ENCODE data around the gene NTM. TPM values are rescaled to one million over a fixed set of nuclear protein-coding genes. Genes with fewer than 3 reads are reported as not detected.

NTM gene
- total and polyA plus RNA-seq, 2 of the 8 experiments (the other 6 are each of a cell fraction or from before 2014, with no cell fraction given) = 13.4 to 20.0 TPM

DNA sequence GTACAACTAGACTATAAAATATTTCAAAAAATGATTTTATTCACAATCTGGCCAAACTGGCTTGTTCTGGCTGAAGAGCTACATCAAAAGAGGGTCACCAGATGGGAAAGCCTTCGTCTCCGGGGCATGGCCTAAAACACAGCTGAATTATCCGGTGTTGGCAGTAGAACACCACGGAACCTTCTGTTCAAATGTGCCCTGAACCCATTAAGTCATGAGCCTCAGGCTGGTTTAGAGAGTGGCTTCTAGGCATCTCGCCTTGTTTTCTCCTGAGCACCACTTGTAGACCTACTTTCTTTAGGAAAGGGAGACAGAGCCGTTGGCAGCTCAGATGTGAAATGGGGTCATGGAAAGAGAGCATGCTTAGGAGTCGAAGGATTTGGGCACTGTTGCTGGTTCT, 890.2 kb downstream of the NTM start (continued):
- TF ChIP-seq POLR2AphosphoS5 (IDR thresholded peaks at IDR 0.05; ENCODE audit: low read depth, low read length) = no peak
- TF ChIP-seq CHD1 (IDR thresholded peaks at IDR 0.05; ENCODE audit: low read depth, low read length) = no peak
- TF ChIP-seq SP1 (IDR thresholded peaks at IDR 0.05; ENCODE audit: low read depth, low read length) = no peak
- no peak for TF ChIP-seq SAP30 (IDR thresholded peaks at IDR 0.05; ENCODE audit: insufficient read depth, insufficient replicate concordance, low read length)
- no peak for TF ChIP-seq SP4 (IDR thresholded peaks at IDR 0.05; ENCODE audit: low read length)
- no peak for TF ChIP-seq FOSL1 (IDR thresholded peaks at IDR 0.05; ENCODE audit: insufficient read depth, low read depth, low read length)
